GM15510 (cell line): Measurements from ENCODE around the gene DPH5.

ENCODE experiments used
- POLR2A ChIP-seq: IDR thresholded peaks from 3 replicates; pipeline ENCODE4 v1.6.1; 2011; ENCODE audit warnings: borderline replicate concordance; ENCODE audit not compliant: insufficient read length; ENCODE audit errors: extremely low read depth

DPH5 gene

DNA sequence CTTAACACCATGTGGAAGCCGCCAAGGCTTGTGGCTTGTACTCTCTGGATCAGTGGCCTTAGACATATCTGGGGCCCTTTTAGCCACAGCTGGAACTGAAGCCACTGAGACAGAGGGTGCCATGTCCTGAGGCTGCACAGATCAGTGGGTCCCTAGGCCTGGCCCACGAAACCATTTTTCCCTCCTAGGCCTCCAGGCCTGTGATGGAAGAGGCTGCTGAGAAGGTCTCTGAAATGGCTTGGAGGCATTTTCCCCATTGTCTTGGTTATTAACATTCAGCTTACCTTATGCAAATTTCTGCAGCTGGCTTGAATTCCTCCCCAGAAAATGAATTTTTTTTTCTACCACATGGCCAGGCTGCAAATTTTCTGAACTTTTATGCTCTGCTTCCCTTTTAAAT lies 15.1 kb upstream of the DPH5 start:
- TF ChIP-seq POLR2A = no peak

GRCh38 chr1:101039245-101039644 lies 13.7 kb upstream of the DPH5 start:
- no peak for TF ChIP-seq POLR2A

DNA sequence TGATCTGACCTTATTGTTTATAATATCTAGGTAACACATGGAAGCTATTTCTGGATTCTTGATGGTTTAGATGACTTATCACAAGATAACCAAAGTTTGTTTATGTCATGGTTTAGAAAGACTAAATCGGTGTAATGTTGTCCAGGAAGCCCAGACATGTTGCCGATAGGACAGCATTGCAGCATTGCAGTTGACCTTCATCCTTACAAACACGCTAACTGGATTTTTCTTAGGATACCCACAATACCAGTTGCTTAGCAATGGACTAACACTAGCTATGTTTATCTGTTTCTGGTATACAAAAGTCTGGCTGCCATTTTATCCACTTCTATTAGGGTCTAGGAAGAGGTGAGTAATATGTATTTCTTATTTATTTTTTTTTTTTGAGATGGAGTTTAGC lies 11.7 kb upstream of the DPH5 start:
- TF ChIP-seq POLR2A = no peak

GRCh38 chr1:101033017-101033416 lies 7.4 kb upstream of the DPH5 start:
- TF ChIP-seq POLR2A = no peak

- no peak for TF ChIP-seq POLR2A
Observed at GRCh38 chr1:101030881-101031280, 5.3 kb upstream of the DPH5 start.

- TF ChIP-seq POLR2A = no peak
Observed at GRCh38 chr1:101029184-101029583, 3.6 kb upstream of the DPH5 start.

DNA sequence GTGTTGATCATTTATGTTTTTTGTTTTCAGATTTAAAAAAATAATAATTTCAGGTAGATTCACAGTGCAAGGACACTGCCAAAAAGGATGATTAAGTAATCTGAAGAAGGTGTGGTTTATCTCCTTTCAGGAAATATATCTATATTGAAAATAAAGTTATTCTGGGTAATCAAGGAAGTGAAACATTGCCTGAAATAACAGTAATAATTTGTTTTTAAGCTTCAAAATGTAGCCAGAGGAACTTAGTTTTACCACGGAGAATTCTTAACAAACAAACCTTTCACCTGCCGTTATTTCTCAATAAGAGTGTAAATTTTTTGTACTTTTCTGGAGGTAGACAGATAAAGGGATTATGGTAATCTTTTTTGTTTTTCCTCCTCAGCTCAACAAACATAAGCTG lies 2.9 kb upstream of the DPH5 start:
- TF ChIP-seq POLR2A = no peak

DNA sequence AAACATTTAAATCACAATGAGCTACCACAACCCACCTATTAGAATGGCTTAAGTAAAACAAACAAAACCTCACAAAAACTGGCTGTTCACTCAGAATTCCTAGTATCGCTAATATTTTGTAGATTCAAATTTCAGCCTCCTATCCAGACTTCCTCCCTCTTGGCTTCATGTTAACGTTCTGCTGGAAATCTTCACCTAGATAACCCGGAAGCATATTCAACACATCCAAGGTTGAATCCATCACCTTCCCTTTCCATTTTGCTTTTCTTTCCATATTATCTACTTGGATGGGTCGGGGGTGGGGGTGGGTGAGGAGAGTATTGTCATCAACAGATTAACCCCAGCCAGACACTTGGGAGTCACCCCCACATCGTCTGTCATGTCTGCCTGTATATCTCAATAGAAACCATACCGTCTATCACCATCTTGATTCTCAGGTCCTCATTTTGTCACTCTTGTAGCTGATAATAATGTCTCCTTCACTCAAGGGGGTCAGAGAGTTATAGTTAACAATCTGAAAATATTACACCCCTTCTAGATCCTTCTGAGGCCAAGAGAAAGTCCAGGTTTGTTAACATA lies 1.7 kb upstream of the DPH5 start:
- no peak for TF ChIP-seq POLR2A

DNA sequence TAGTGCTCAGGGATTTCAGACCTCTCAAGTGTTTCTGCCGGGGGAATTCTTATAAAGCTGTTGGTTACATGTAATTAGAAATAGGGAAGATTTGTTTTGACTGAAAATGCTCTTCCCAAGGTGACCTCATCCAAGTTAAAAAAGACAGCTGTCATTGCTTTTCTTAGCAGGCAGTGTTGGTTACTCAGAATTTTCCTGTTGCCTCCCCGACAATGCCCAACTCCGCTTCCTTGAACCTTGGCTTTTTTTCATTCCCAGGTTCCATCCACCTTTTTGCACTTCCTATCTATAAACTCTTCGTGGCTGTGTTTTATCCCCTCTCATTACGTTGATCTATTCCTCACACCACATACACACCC lies 825 bp upstream of the DPH5 start:
- TF ChIP-seq POLR2A = no peak

- TF ChIP-seq POLR2A = no peak
Observed at GRCh38 chr1:101025283-101025656, 314 bp downstream of the DPH5 start.

- no peak for TF ChIP-seq POLR2A
Observed at GRCh38 chr1:101022294-101022693, 3.3 kb downstream of the DPH5 start.

DNA sequence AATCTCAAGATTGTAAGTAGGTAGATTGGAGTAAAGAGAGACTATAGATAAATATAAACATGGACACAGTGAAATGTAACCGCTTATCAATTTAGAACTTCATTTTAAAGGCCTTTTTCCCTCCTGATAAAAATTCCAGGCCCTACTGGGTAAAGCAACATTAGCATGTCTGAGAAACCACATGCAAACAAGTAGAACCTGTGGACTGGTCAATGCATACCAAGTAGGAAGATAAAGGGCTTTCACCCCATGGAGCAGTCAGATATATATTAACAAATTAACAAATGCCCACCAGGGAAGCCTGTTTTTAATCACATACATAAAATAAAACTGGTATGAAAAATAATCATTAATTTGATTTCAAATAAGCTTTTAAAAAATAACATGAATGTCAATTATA lies 8.1 kb downstream of the DPH5 start:
- no peak for TF ChIP-seq POLR2A

DNA sequence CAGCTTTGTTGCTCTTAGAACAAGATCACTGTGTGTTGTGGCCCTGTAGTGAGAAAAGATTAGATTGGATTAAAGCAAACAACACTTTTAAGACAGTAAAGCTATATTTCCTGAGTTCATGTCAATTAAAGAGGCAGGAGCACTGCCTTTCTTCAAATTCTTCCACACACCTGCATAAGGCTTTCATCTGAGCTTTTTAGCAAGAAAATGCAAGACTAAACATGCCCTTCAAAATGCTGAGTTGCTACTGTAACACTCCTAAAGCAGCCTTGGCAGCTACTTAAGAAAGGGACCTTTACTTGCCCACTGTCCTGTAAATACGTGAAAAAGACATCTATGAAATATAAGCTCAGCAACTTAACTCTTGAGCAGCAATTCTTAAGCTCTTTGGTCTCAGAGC lies 11.8 kb downstream of the DPH5 start:
- no peak for TF ChIP-seq POLR2A

DNA sequence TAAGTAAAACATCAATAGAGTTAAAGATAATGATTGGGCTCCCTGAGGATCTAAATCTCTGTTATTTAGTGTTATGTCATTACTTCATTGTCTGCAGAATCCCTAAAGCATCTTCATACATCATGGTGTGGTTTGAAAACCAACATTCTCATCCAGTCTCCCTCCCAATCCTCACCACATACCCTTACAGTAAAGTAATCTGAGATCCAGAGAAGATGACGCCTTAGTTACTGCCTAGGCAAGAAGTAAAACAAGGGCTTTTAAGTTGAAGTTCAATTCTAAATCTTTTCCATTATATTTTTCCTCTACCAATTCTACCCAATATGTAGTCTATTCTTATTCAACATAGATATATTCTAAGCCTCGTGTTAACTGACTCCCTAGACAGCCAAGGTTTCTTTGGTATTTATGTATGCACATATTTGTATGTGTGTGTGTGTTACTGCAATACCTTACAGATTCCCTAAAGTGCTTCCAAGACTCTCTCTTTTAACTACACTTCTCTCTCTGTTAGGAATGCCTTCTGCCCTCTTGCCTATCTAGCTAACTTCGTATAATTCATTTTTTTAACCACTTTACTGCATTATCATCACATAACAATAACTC lies 17.3 kb downstream of the DPH5 start:
- no peak for TF ChIP-seq POLR2A

- TF ChIP-seq POLR2A = no peak
Observed at GRCh38 chr1:101006553-101006952, 19.0 kb downstream of the DPH5 start.

- no peak for TF ChIP-seq POLR2A
Observed at GRCh38 chr1:101005871-101006270, 19.7 kb downstream of the DPH5 start.

DNA sequence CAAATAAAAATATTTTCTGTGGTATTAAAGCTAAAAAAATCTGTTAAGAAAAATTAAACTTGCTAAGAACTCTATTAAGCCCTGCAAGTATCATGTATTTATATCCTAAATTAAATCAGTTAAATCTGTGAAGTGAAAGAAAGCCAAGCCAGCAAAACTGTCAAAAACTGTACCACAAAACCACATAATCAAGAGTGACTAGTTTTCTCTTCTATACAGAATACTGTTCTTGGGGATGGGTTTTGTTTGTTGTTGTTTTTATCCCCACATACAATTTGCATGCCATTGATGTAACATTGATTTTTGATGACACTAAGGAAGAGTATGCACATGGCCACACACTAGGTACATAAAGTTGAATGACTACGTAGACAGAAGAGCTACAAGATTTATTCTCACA lies 20.4 kb downstream of the DPH5 start:
- no peak for TF ChIP-seq POLR2A
